Activated naive CD4-positive, alpha-beta T cell treated with anti-CD3 and anti-CD28 coated beads, Interleukin-2, amount 10 ng/mL, durations not matched to agents 7 days and 5 days (primary cell): ENCODE data around the gene FAU.

Experiments
- CTCF ChIA-PET: fragments of 350-600 bp; sonication (Branson Sonifier 250); formaldehyde crosslinking; loops from one replicate; lab custom pipeline; 2021; ENCODE audit warnings: antibody characterized with exemption; lab: Charles Lee
- DNase-seq: peaks from one replicate; pipeline ENCODE4 v3.0.0-alpha.2; 2020
- H3K27ac Mint-ChIP-seq: one replicate; pipeline ENCODE4 v1.8.0; 2021; ENCODE audit warnings: mild to moderate bottlenecking, moderate library complexity, mixed read lengths
- H3K27me3 Mint-ChIP-seq: one replicate; pipeline ENCODE4 v1.8.0; 2021; ENCODE audit warnings: mild to moderate bottlenecking, mixed read lengths
- H3K36me3 Mint-ChIP-seq: one replicate; pipeline ENCODE4 v1.8.0; 2021; ENCODE audit warnings: mixed read lengths
- H3K4me1 Mint-ChIP-seq: one replicate; pipeline ENCODE4 v1.8.0; 2021; ENCODE audit warnings: mixed read lengths
- H3K4me3 Mint-ChIP-seq: one replicate; pipeline ENCODE4 v1.8.0; 2021; ENCODE audit warnings: mild to moderate bottlenecking, moderate library complexity, mixed read lengths
- H3K9me3 Mint-ChIP-seq: one replicate; pipeline ENCODE4 v1.8.0; 2021; ENCODE audit warnings: mixed read lengths

FAU gene

GRCh38 chr11:65121865-65122696 lies at the start of gene FAU, which contains the start of gene MRPL49:
Gene FAU, minus strand, starts transcription at chr11:65122134. Its CDS starts 321 bp downstream, at chr11:65121813.
Gene MRPL49, plus strand, starts transcription at chr11:65122321. Its CDS starts 26 bp downstream, at chr11:65122347.
- no peaks in the 10 kb centered on the region for H3K9me3 Mint-ChIP-seq
- H3K27me3 Mint-ChIP-seq: no peaks in the 10 kb centered on the region
- H3K4me3 Mint-ChIP-seq: peak within 1 kb of the TSS; percentile 97
- CTCF ChIA-PET: interaction anchor here (0.7 to 4.3 kb wide), 5 partner anchors 10 to 109 kb away, joined by 3 to 33 read pairs (median 6); partner anchors contain the start of genes CAPN1, SYVN1 and TM7SF2
- peaks cover 51% of the 10 kb centered on the region for H3K4me1 Mint-ChIP-seq
- DNase-seq: peak; percentile 100
- peaks cover 60% of the 10 kb centered on the region for H3K36me3 Mint-ChIP-seq
- peak within 1 kb of the TSS; percentile 100 for H3K27ac Mint-ChIP-seq

DNA sequence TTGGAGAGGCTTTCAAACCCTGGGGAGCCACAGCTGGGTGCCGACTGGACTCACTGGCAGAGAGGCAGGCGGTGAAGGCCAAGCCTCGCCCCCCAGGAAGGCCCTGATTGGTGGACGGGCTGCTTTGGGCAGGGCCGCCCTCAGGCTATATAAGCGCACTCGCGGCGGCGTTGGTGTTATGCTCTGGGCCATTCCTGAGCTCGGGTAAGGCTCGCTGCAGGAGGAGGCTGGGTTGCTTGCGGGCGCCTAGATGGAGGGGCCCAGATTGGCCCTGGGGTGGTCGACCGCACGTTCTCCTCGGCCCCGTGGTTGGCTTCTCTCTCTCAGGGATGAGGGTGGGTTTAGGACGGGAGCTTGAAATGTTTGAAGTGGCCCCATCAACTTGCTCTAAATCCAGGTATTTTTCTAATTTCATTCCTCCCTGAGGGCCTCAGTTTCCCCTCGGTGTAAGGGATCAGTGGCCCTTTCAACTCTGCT lies 48.2 kb upstream of the FAU start, which contains the start of gene SPDYC:
Gene SPDYC, plus strand, starts transcription at position 176 of the 477 bp plus-strand sequence. CDS start 1,125 bp downstream, outside the sequence.
- no peak for DNase-seq
- Mint-ChIP-seq H3K4me3 (no peak within 1 kb of the TSS), H3K27me3 (peaks cover 20% of the 10 kb centered on the region), H3K9me3 (no peaks in the 10 kb centered on the region), H3K27ac (peak within 1 kb of the TSS; percentile 35), H3K36me3 (no peaks in the 10 kb centered on the region), H3K4me1 (peaks cover 14% of the 10 kb centered on the region)
- CTCF ChIA-PET: interaction anchor here (1.0 kb wide), 1 partner anchor 10 kb away, joined by 3 read pairs; no protein-coding TSS in a partner anchor

DNA sequence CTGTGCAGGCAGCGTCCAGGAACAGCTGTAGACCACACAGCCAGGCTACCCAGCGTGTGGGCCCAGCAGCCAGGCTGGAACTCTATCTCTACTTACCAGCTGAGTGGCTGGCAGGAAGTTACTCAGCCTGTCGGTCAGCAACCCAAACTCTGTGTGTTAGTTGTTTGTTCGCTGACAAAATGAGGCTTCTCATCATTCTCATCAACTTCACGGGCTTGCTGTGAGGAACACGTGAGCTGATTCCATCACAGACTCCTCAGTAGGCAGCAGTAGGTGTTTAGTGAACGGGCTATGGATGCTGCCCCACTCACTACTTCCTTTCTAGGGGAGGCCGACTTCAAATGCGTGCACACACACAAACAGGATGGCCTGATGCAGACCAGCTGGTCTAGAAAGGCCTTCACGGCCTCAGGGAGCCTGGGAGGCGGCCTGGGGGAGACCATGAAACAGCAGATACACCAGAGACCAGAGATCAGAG lies 47.3 kb upstream of the FAU start:
- Mint-ChIP-seq H3K36me3 (no peaks in the 10 kb centered on the region), H3K9me3 (no peaks in the 10 kb centered on the region), H3K4me3 (no peak overlapping the region), H3K4me1 (peaks cover 14% of the 10 kb centered on the region), H3K27ac (peak overlapping the region; percentile 35), H3K27me3 (peaks cover 24% of the 10 kb centered on the region)
- CTCF ChIA-PET: interaction anchor here (1.0 kb wide), 1 partner anchor 22 kb away, joined by 3 read pairs; no protein-coding TSS in a partner anchor
- DNase-seq: no peak

DNA sequence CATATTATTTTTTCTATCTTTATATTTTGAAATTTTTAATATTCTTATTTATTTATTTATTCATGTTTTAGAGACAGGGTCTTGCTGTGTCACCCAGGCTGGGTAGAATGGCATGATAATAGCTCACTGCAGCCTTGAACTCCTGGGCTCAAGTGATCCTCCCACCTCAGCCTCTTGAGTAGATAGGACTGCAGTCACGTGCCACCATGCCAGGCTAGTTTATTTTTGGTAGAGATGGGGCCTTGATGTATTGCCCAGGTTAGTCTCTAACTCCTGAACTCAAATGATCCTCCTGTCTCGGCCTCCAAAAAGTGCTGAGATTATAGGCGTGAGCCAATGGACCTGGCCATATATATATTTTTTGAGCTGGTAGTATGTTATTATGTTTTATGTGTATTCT lies 45.7 kb upstream of the FAU start:
- Mint-ChIP-seq H3K4me3 (no peak overlapping the region), H3K36me3 (no peaks in the 10 kb centered on the region), H3K27ac (no peak overlapping the region), H3K9me3 (no peaks in the 10 kb centered on the region), H3K4me1 (peaks cover 14% of the 10 kb centered on the region), H3K27me3 (peaks cover 21% of the 10 kb centered on the region)
- no peak for DNase-seq
- CTCF ChIA-PET: interaction anchor here (1.3 kb wide), 1 partner anchor 14 kb away, joined by 3 read pairs; the partner anchor contains the start of gene CAPN1

DNA sequence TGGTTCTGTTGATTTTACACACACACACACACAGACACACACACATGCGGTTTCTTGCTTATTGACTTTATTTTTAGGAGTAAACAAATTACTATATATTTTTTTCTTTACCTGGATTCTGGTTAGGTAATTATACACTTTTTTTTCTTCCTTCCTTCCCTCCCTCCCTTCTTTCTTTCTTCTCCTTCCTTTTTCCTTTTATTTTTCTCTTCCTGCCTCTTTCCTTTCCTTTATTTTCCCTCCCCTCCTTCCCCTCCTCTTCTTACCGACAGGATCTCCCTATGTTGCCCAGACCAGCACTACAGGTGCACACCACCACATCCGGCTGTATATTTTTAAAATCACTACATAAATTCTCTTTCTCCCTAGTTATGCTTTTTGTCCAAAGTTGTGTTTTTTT lies 45.0 kb upstream of the FAU start:
- Mint-ChIP-seq H3K36me3 (no peaks in the 10 kb centered on the region), H3K27me3 (peaks cover 17% of the 10 kb centered on the region)

GRCh38 chr11:65165410-65166317 lies 43.7 kb upstream of the FAU start:
- DNase-seq: no peak
- H3K4me3 Mint-ChIP-seq: no peak overlapping the region
- no peaks in the 10 kb centered on the region for H3K36me3 Mint-ChIP-seq
- CTCF ChIA-PET: interaction anchor here (0.7 kb wide), 1 partner anchor 150 kb away, joined by 3 read pairs; no protein-coding TSS in a partner anchor
- H3K27ac Mint-ChIP-seq: no peak overlapping the region
- H3K27me3 Mint-ChIP-seq: peaks cover 11% of the 10 kb centered on the region
- H3K4me1 Mint-ChIP-seq: peaks cover 14% of the 10 kb centered on the region
- H3K9me3 Mint-ChIP-seq: no peaks in the 10 kb centered on the region

More for the DNA sequence above, 45.0 kb upstream of the FAU start:
- H3K27ac Mint-ChIP-seq: peak overlapping the region; percentile 34
- H3K9me3 Mint-ChIP-seq: no peaks in the 10 kb centered on the region
- CTCF ChIA-PET: no interaction called here
- DNase-seq: no peak
- peaks cover 14% of the 10 kb centered on the region for H3K4me1 Mint-ChIP-seq
- no peak overlapping the region for H3K4me3 Mint-ChIP-seq

GRCh38 chr11:65163684-65164083 lies 41.8 kb upstream of the FAU start:
- Mint-ChIP-seq H3K27me3 (peaks cover 21% of the 10 kb centered on the region), H3K4me1 (peaks cover 3% of the 10 kb centered on the region), H3K27ac (no peak overlapping the region), H3K4me3 (no peak overlapping the region), H3K36me3 (no peaks in the 10 kb centered on the region), H3K9me3 (no peaks in the 10 kb centered on the region)
- no peak for DNase-seq
- CTCF ChIA-PET: no interaction called here

- H3K4me3 Mint-ChIP-seq: no peak overlapping the region
- no peaks in the 10 kb centered on the region for H3K9me3 Mint-ChIP-seq
- peaks cover 27% of the 10 kb centered on the region for H3K27me3 Mint-ChIP-seq
- no peaks in the 10 kb centered on the region for H3K36me3 Mint-ChIP-seq
- H3K27ac Mint-ChIP-seq: no peak overlapping the region
- CTCF ChIA-PET: no interaction called here
- H3K4me1 Mint-ChIP-seq: peaks cover 11% of the 10 kb centered on the region
- no peak for DNase-seq
Measured at GRCh38 chr11:65160643-65161042, 38.7 kb upstream of the FAU start.

GRCh38 chr11:65159012-65159411 lies 37.1 kb upstream of the FAU start:
- Mint-ChIP-seq H3K9me3 (no peaks in the 10 kb centered on the region), H3K4me1 (peaks cover 11% of the 10 kb centered on the region)
- CTCF ChIA-PET: no interaction called here

DNA sequence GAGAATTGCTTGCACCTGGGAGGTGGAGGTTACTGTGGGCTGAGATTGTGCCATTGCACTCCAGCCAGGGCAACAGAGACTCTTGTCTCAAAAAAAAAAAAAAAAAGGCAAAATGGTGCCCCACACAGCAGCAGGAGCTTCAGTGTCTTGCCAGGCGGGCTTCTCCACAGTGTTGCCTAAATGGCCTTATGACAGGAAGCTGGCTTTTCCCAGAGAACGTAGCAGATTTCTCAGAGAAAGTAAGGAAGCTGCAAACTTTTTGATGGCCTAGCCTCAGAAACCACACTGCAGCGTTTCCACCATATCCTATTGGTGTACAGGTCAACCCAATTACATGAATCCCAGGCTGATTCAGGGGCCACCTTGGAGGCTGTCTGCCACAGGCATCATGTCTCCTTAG lies 35.4 kb upstream of the FAU start:
- Mint-ChIP-seq H3K4me1 (peaks cover 11% of the 10 kb centered on the region), H3K36me3 (no peaks in the 10 kb centered on the region), H3K4me3 (no peak overlapping the region), H3K27me3 (peaks cover 29% of the 10 kb centered on the region), H3K27ac (no peak overlapping the region), H3K9me3 (no peaks in the 10 kb centered on the region)
- CTCF ChIA-PET: interaction anchor here (0.6 kb wide), 1 partner anchor 26 kb away, joined by 3 read pairs; no protein-coding TSS in a partner anchor
- no peak for DNase-seq

More at GRCh38 chr11:65159012-65159411, 37.1 kb upstream of the FAU start:
- H3K4me3 Mint-ChIP-seq: no peak overlapping the region
- no peak overlapping the region for H3K27ac Mint-ChIP-seq
- DNase-seq: no peak
- no peaks in the 10 kb centered on the region for H3K36me3 Mint-ChIP-seq
- H3K27me3 Mint-ChIP-seq: peaks cover 20% of the 10 kb centered on the region

- no peak overlapping the region for H3K4me3 Mint-ChIP-seq
- H3K27me3 Mint-ChIP-seq: peaks cover 34% of the 10 kb centered on the region
- peak overlapping the region; percentile 33 for H3K27ac Mint-ChIP-seq
- H3K36me3 Mint-ChIP-seq: no peaks in the 10 kb centered on the region
- peaks cover 15% of the 10 kb centered on the region for H3K4me1 Mint-ChIP-seq
- no peak for DNase-seq
- no peaks in the 10 kb centered on the region for H3K9me3 Mint-ChIP-seq
- CTCF ChIA-PET: no interaction called here
Measured at GRCh38 chr11:65156926-65157325, 35.0 kb upstream of the FAU start.

DNA sequence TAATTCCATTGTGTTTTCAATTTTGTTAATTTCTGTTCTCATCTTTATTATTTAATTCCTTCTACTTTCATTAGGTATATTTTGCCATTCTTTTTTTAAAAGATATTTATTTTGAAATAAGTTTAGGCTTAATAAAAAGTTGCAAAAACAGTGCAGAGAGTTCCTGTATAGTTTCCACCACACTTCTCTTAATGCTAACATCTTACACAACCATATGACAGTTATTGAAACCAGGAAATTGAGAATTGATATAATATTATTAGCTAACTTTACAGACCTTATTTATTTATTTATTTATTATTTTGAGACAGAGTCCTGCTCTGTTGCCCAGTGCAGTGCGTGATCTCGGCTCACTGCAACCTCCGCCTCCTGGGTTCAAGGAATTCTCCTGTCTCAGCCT lies 34.3 kb upstream of the FAU start:
- H3K27ac Mint-ChIP-seq: no peak overlapping the region

GRCh38 chr11:65152122-65152521 lies 30.2 kb upstream of the FAU start:
- CTCF ChIA-PET: interaction anchor here (0.6 kb wide), 1 partner anchor 12 kb away, joined by 3 read pairs; no protein-coding TSS in a partner anchor
- Mint-ChIP-seq H3K27ac (no peak overlapping the region), H3K9me3 (no peaks in the 10 kb centered on the region)

More for the DNA sequence above, 34.3 kb upstream of the FAU start:
- Mint-ChIP-seq H3K27me3 (peaks cover 35% of the 10 kb centered on the region), H3K36me3 (no peaks in the 10 kb centered on the region), H3K9me3 (no peaks in the 10 kb centered on the region), H3K4me1 (peaks cover 16% of the 10 kb centered on the region), H3K4me3 (no peak overlapping the region)
- no peak for DNase-seq
- CTCF ChIA-PET: no interaction called here

More at GRCh38 chr11:65152122-65152521, 30.2 kb upstream of the FAU start:
- Mint-ChIP-seq H3K27me3 (peaks cover 42% of the 10 kb centered on the region), H3K4me3 (no peak overlapping the region), H3K36me3 (no peaks in the 10 kb centered on the region), H3K4me1 (peaks cover 10% of the 10 kb centered on the region)
- DNase-seq: no peak
